HepG2 (cell line): ENCODE results near the gene TGFB2. TPM values are rescaled to one million over a fixed set of nuclear protein-coding genes. Genes with fewer than 3 reads are reported as not detected.

Experiments used
- ATAC-seq: fragments of 200-7000 bp; cut with Tn5 transposase; 3 replicates; pipeline ENCODE4 v1.9.1; 2020; ENCODE audit warnings: mild to moderate bottlenecking, moderate library complexity
- BruUV-seq: library from RNA; stranded (reverse); fragments of 400-500 nt; replicated peaks from 2 replicates; lab custom pipeline; 2021; lab: Mats Ljungman, UMichigan
- CTCF ChIA-PET: fragments of 300-600 bp; formaldehyde crosslinking; extraction: SDS; loops from one replicate; lab custom pipeline; 2021; ENCODE audit warnings: low total read pairs, inconsistent platforms, low intra/inter-chr PET ratio; lab: Yijun Ruan, JAX
- POLR2A ChIA-PET: fragments of 350-600 bp; sonication (Branson Sonifier 250); formaldehyde crosslinking; loops from one replicate; lab custom pipeline; 2020; ENCODE audit warnings: antibody characterized with exemption, inconsistent platforms; lab: Yijun Ruan, JAX
- DNase-seq: peaks from one replicate; pipeline ENCODE4 v3.0.0-alpha.2; 2015; ENCODE audit warnings: low spot score
- FAIRE-seq: peaks from 3 replicates; lab custom pipeline; 2011; peaks lifted over from hg19 to GRCh38; lab: Jason Lieb, UNC
- H2AFZ ChIP-seq: one replicate; pipeline ENCODE4 v1.6.1; 2011; ENCODE audit warnings: low read length, inconsistent platforms
- H3K27ac ChIP-seq: fragments of 300-600 bp; 3 replicates; pipeline ENCODE4 v1.8.0; 2011; ENCODE audit warnings: mixed run types, mild to moderate bottlenecking, mixed read lengths, low read length, inconsistent platforms; ENCODE audit not compliant: insufficient read depth; ENCODE audit errors: extremely low read length
- H3K27me3 ChIP-seq, 2 experiments: fragments of 200-600 bp in 1 of 2; 2 replicates in 1 of 2; 3 replicates in 1 of 2; pipeline versions ENCODE4 v1.6.0 to v1.8.0; 2011; ENCODE audit warnings: low read length in 2 of 2, mild to moderate bottlenecking in 2 of 2, moderate library complexity in 2 of 2, inconsistent platforms in 1 of 2; ENCODE audit not compliant: insufficient read depth in 2 of 2, control insufficient read depth in 1 of 2
- H3K36me3 ChIP-seq, 2 experiments: fragments of 200-600 bp in 1 of 2; replicated peaks in 1 of 2; 2 replicates in 1 of 2; 3 replicates in 1 of 2; pipeline versions ENCODE4 v1.5.1 to v1.8.0; 2011; ENCODE audit warnings: low read length in 2 of 2, inconsistent platforms in 1 of 2; ENCODE audit not compliant: insufficient read depth in 2 of 2, control insufficient read depth in 1 of 2
- H3K4me1 ChIP-seq: 2 replicates; pipeline ENCODE4 v1.5.1; 2012; ENCODE audit warnings: low read length, inconsistent platforms; ENCODE audit not compliant: insufficient read depth
- H3K4me2 ChIP-seq: 2 replicates; pipeline ENCODE4 v1.6.0; 2011; ENCODE audit warnings: low read depth, low read length, inconsistent platforms
- H3K4me3 ChIP-seq, 3 experiments: fragments of 200-600 bp in 1 of 3; sonication (generic), shearing (Covaris generic) in 1 of 3; replicated peaks in 1 of 3; 2 replicates each; pipeline ENCODE4 v1.5.1; 2011 to 2016; ENCODE audit warnings: low read length in 3 of 3, inconsistent platforms in 2 of 3, low read depth in 2 of 3, mild to moderate bottlenecking in 2 of 3, control low read depth in 1 of 3, mixed read lengths in 1 of 3; ENCODE audit not compliant: insufficient read depth in 1 of 3
- H3K79me2 ChIP-seq: one replicate; pipeline ENCODE4 v1.6.1; 2011; ENCODE audit warnings: low read length, inconsistent platforms; ENCODE audit not compliant: insufficient read depth
- H3K9ac ChIP-seq: 2 replicates; pipeline ENCODE4 v1.6.0; 2011; ENCODE audit warnings: mild to moderate bottlenecking, low read depth, low read length, inconsistent platforms; ENCODE audit not compliant: insufficient read depth
- H3K9me3 ChIP-seq: 2 replicates; pipeline ENCODE4 v1.5.1; 2012; ENCODE audit warnings: mild to moderate bottlenecking, low read length
- H4K20me1 ChIP-seq: 2 replicates; pipeline ENCODE4 v1.6.0; 2011; ENCODE audit warnings: inconsistent platforms, mild to moderate bottlenecking, low read length, moderate library complexity; ENCODE audit not compliant: insufficient read depth
- BCL6 ChIP-seq: IDR thresholded peaks from 2 replicates; pipeline ENCODE4 v1.6.1; 2016; ENCODE audit warnings: missing genetic modification reagents, missing compliant biosample characterization
- FOXJ3 ChIP-seq: sonication (generic); formaldehyde crosslinking; IDR thresholded peaks from 2 replicates; pipeline ENCODE4 v1.4.0; 2020; ENCODE audit warnings: missing genetic modification reagents, mild to moderate bottlenecking, borderline replicate concordance
- FOXO1 ChIP-seq: sonication (generic); formaldehyde crosslinking; IDR thresholded peaks from 2 replicates; pipeline ENCODE4 v1.4.0; 2020; ENCODE audit warnings: missing genetic modification reagents
- FOXP4 ChIP-seq: sonication (generic); formaldehyde crosslinking; IDR thresholded peaks from 2 replicates; pipeline ENCODE4 v1.4.0; 2020; ENCODE audit warnings: missing genetic modification reagents
- GMEB2 ChIP-seq: IDR thresholded peaks from 2 replicates; pipeline ENCODE4 v1.6.1; 2016; ENCODE audit warnings: missing biosample characterization, missing genetic modification reagents, low read depth
- HOXA7 ChIP-seq: sonication (generic); formaldehyde crosslinking; IDR thresholded peaks from 2 replicates; pipeline ENCODE4 v1.8.1; 2022; ENCODE audit warnings: mild to moderate bottlenecking, missing genetic modification reagents, moderate library complexity
- NBN ChIP-seq: fragments of 450-650 bp; conservative IDR thresholded peaks from 2 replicates; pipeline ENCODE4 v1.6.1; 2017
- RARA ChIP-seq: IDR thresholded peaks from 2 replicates; pipeline ENCODE4 v1.6.1; 2016; ENCODE audit warnings: missing genetic modification reagents, missing compliant biosample characterization
- REST ChIP-seq, 2 experiments: IDR thresholded peaks; 2 replicates each; pipeline ENCODE4 v1.6.1; 2011 to 2012; ENCODE audit warnings: low read length in 2 of 2, borderline replicate concordance in 1 of 2, low read depth in 1 of 2, mild to moderate bottlenecking in 1 of 2, moderate library complexity in 1 of 2
- SMAD9 ChIP-seq: sonication (generic); formaldehyde crosslinking; IDR thresholded peaks from 2 replicates; pipeline ENCODE4 v1.5.1; 2020; ENCODE audit warnings: mild to moderate bottlenecking, missing genetic modification reagents
- TCF12 ChIP-seq, 2 experiments: fragments of 450-650 bp in 1 of 2; sonication (generic) in 1 of 2; formaldehyde crosslinking in 1 of 2; IDR thresholded peaks; 2 replicates each; pipeline versions ENCODE4 v1.6.1 to v1.8.0; 2017 to 2022; ENCODE audit warnings: antibody characterized with exemption in 1 of 2, mild to moderate bottlenecking in 1 of 2, missing genetic modification reagents in 1 of 2, moderate library complexity in 1 of 2
- THYN1 ChIP-seq: sonication (generic); formaldehyde crosslinking; IDR thresholded peaks from 2 replicates; pipeline ENCODE4 v1.8.1; 2023; ENCODE audit warnings: low read depth, mild to moderate bottlenecking, moderate library complexity, missing genetic modification reagents, borderline replicate concordance
- XRCC5 ChIP-seq: fragments of 200-400 bp; formaldehyde crosslinking; optimal IDR thresholded peaks from 2 replicates; pipeline ENCODE3; 2017; ENCODE audit warnings: mild to moderate bottlenecking, low read length
- ZC3H4 ChIP-seq: sonication (generic); formaldehyde crosslinking; IDR thresholded peaks from 2 replicates; pipeline ENCODE4 v1.4.0; 2020; ENCODE audit warnings: missing genetic modification reagents, borderline replicate concordance
- ZMYM4 ChIP-seq: sonication (generic); formaldehyde crosslinking; IDR thresholded peaks from 2 replicates; pipeline ENCODE4 v1.8.1; 2023; ENCODE audit warnings: mild to moderate bottlenecking, missing genetic modification reagents
- ZNF326 ChIP-seq: sonication (generic); formaldehyde crosslinking; IDR thresholded peaks from 2 replicates; pipeline ENCODE4 v1.4.0; 2020; ENCODE audit warnings: missing genetic modification reagents, borderline replicate concordance
- ZNF776 ChIP-seq: sonication (generic); formaldehyde crosslinking; IDR thresholded peaks from 2 replicates; pipeline ENCODE4 v1.4.0; 2020; ENCODE audit warnings: mild to moderate bottlenecking, missing genetic modification reagents
- ZSCAN29 ChIP-seq: sonication (generic); formaldehyde crosslinking; conservative IDR thresholded peaks from 2 replicates; pipeline ENCODE4 v1.4.0; 2020; ENCODE audit warnings: mild to moderate bottlenecking, missing genetic modification reagents
- WGBS: methylation state at CpG from one replicate; pipeline ENCODE4 v1.1.6; 2017; ENCODE audit warnings: low lambda C conversion rate; 5-methylcytosine and 5-hydroxymethylcytosine counted together
- in situ Hi-C: cut with HindIII; loops from 2 replicates; pipeline ENCODE4 v1.10.0; 2017; ENCODE audit warnings: low pct_unique_long_range_greater_than_20kb; ENCODE audit not compliant: extremely low pct_ligation_motif_present
- intact Hi-C: fragments of 100-400 bp; cut with micrococcal nuclease; formaldehyde crosslinking; loops from one replicate; pipeline ENCODE4 v1.10.0; 2022; ENCODE audit not compliant: unreplicated experiment
- polyA plus RNA-seq, 8 experiments: library from polyadenylated mRNA; depleted of rRNA in 3 of 8; stranded (reverse) in 7 of 8; unstranded in 1 of 8; fragments of >200 nt; fragmentation: Illumina TruSeq in 4 of 8; extraction: Trizol in 4 of 8; gene quantifications; 2 replicates each; pipeline versions ENCODE4 v1.2.1 to v1.2.3, GENCODE V29; 2011 to 2016; ENCODE audit warnings: low read depth in 4 of 8, missing spikeins in 1 of 8, mixed read lengths in 1 of 8; ENCODE audit not compliant: insufficient read depth in 1 of 8
- total RNA-seq, 5 experiments: library from RNA; depleted of rRNA; stranded (reverse); fragments of >200 nt; fragmentation: Illumina TruSeq; extraction: Trizol; gene quantifications; 2 replicates each; pipeline ENCODE4 v1.2.3, GENCODE V29; 2016; ENCODE audit warnings: low read depth in 1 of 5

Gene TGFB2
- total and polyA plus RNA-seq, 2 of the 13 experiments (the other 11 are each of a cell fraction or from before 2014, with no cell fraction given), result 0.07 TPM; not detected in 1

GRCh38 chr1:218397752-218398339 is 52.7 kb downstream of the TGFB2 start:
- no peaks in the 10 kb centered on the region for H3K79me2 ChIP-seq
- no peak overlapping the region for H3K27ac ChIP-seq
- POLR2A ChIA-PET, result no interaction called here
- H3K4me1 ChIP-seq, result peaks cover 35% of the 10 kb centered on the region
- H3K4me2 ChIP-seq, result peak overlapping the region; percentile 59
- H3K9me3 ChIP-seq, result no peaks in the 10 kb centered on the region
- no peaks in the 10 kb centered on the region; a peak in 1 of 5 replicates for H3K27me3 ChIP-seq
- intact Hi-C loops (loop anchor here (2.0 kb wide), 1 partner anchor 29 kb away; no protein-coding TSS in a partner anchor), in situ Hi-C loops (no loop called here)
- no TSS peak for BruUV-seq
- FAIRE-seq (peak; percentile 76), ATAC-seq (peak; percentile 62), DNase-seq (peak; percentile 75)
- CTCF ChIA-PET, result no interaction called here
- no peaks in the 10 kb centered on the region for H4K20me1 ChIP-seq
- 2% methylated on average over 8 of the region's 8 CpGs for WGBS
- no peak overlapping the region for H3K9ac ChIP-seq
- H2AFZ ChIP-seq, result no peak overlapping the region
- H3K36me3 ChIP-seq, result no peaks in the 10 kb centered on the region
- H3K4me3 ChIP-seq, result no peak overlapping the region
- no peak for TF ChIP-seq ZC3H4 (CRISPR knock-in tag)
- TF ChIP-seq ZSCAN29 (CRISPR knock-in tag), result no peak
- TF ChIP-seq RARA (CRISPR knock-in tag), result peak; percentile 80
- TF ChIP-seq FOXP4 (CRISPR knock-in tag), result no peak
- TF ChIP-seq HOXA7 (CRISPR knock-in tag), result no peak
- no peak for TF ChIP-seq TCF12 (IDR thresholded peaks at IDR 0.05)
- TF ChIP-seq TCF12 (CRISPR knock-in tag; IDR thresholded peaks at IDR 0.05), result no peak
- no peak for TF ChIP-seq SMAD9 (CRISPR knock-in tag)
- TF ChIP-seq THYN1 (CRISPR knock-in tag), result no peak
- TF ChIP-seq FOXJ3, result 0 out of 2 replicates have a peak, but pooled peaks have one; percentile 50
- TF ChIP-seq BCL6 (CRISPR knock-in tag), result peak; percentile 74
- no peak for TF ChIP-seq REST (IDR thresholded peaks at IDR 0.05; ENCODE audit: borderline replicate concordance in 1 of 2, low read depth in 1 of 2, low read length in 2 of 2)
- no peak for TF ChIP-seq GMEB2
- no peak for TF ChIP-seq NBN
- TF ChIP-seq FOXO1 (CRISPR knock-in tag), result 0 out of 2 replicates have a peak, but pooled peaks have one; percentile 33
- no peak for TF ChIP-seq ZNF326 (CRISPR knock-in tag)
- peak; percentile 27; the same call in 1 of the 2 replicates for TF ChIP-seq ZMYM4
- no peak for TF ChIP-seq XRCC5
- no peak for TF ChIP-seq ZNF776 (CRISPR knock-in tag)
